HUDEP-2 (cell line): ENCODE measurements around the gene EGR1.

ENCODE experiments used
- DNase-seq, 76 experiments: peaks; one replicate each; lab custom pipeline; 2025; ENCODE audit not compliant: unreplicated experiment in 76 of 76; lab: John Stamatoyannopoulos, UW

Gene EGR1

GRCh38 chr5:138465261-138466124 lies at the start of gene EGR1:
TSS of gene EGR1 (plus strand) at chr5:138465479. CDS start at chr5:138465762, 283 bp downstream.
- peak in 73 of 76 experiments; percentile 37 to 97 (median 84) for DNase-seq

- DNase-seq: no peak
These were observed 46.8 kb upstream of the EGR1 start for GRCh38 chr5:138418444-138418843.

- no peak for DNase-seq
These were observed 40.2 kb upstream of the EGR1 start for GRCh38 chr5:138425079-138425478.

- DNase-seq: no peak
These were observed 29.3 kb upstream of the EGR1 start for GRCh38 chr5:138435943-138436342.

- no peak for DNase-seq
These were observed 27.1 kb upstream of the EGR1 start for GRCh38 chr5:138438003-138438723.

- peak in 20 of 76 experiments; percentile 6 to 42 (median 26) for DNase-seq
These were observed 26.4 kb upstream of the EGR1 start, which contains the start of gene REEP2 for GRCh38 chr5:138438724-138439476. TSS of gene REEP2 (plus strand) at chr5:138439057. CDS start at chr5:138439209, 152 bp downstream.

- DNase-seq: no peak
These were observed 25.7 kb upstream of the EGR1 start for GRCh38 chr5:138439477-138440158.

- DNase-seq: no peak
These were observed 24.9 kb upstream of the EGR1 start for GRCh38 chr5:138440159-138441073.

- no peak for DNase-seq
These were observed 24.1 kb upstream of the EGR1 start for GRCh38 chr5:138441221-138441620.

GRCh38 chr5:138444078-138444773 lies 21.1 kb upstream of the EGR1 start:
- DNase-seq: no peak

GRCh38 chr5:138444774-138445546 lies 20.3 kb upstream of the EGR1 start:
- no peak for DNase-seq

GRCh38 chr5:138445547-138446271 lies 19.6 kb upstream of the EGR1 start:
- DNase-seq: peak in 3 of 76 experiments; percentile 19 to 25 (median 19)

GRCh38 chr5:138448070-138448469 lies 17.2 kb upstream of the EGR1 start:
- no peak for DNase-seq

- DNase-seq: no peak
These were observed 16.5 kb upstream of the EGR1 start for GRCh38 chr5:138448481-138449398.

- peak in 70 of 76 experiments; percentile 10 to 86 (median 66) for DNase-seq
These were observed 15.6 kb upstream of the EGR1 start for GRCh38 chr5:138449501-138450239.

- no peak for DNase-seq
These were observed 14.3 kb upstream of the EGR1 start for GRCh38 chr5:138450971-138451370.
